ENCODE measurements around the gene SCGN.

- TF ChIP-seq POLR2AphosphoS5 (IDR thresholded peaks at IDR 0.05; ENCODE audit: borderline replicate concordance, low read depth, low read length) = no peak
- TF ChIP-seq EZH2 (IDR thresholded peaks at IDR 0.05) = no peak
These were observed 11.6 kb upstream of the SCGN start for GRCh38 chr6:25640446-25640845.
